ENCODE results near the gene NDUFS7.

Gene NDUFS7

GRCh38 chr19:1430246-1430645, 46.5 kb downstream of the NDUFS7 start:
- Histone ChIP-seq H3K4me3 (ENCODE audit: low read depth, low read length) (no peak overlapping the region), H3K9me3 (ENCODE audit: control insufficient read depth, insufficient read depth, low read length) (no peaks in the 10 kb centered on the region), H3K4me1 (ENCODE audit: control insufficient read depth, insufficient read depth, low read length) (no peaks in the 10 kb centered on the region), H3K27me3 (ENCODE audit: control insufficient read depth, insufficient read depth, low read length) (no peaks in the 10 kb centered on the region), H3K27ac (ENCODE audit: low read depth, low read length) (no peak overlapping the region), H3K9ac (ENCODE audit: low read depth, low read length) (no peak overlapping the region), H3K36me3 (ENCODE audit: control insufficient read depth, insufficient read depth, low read length) (peaks cover 90% of the 10 kb centered on the region)

GRCh38 chr19:1431759-1432506, 48.2 kb downstream of the NDUFS7 start:
- Histone ChIP-seq H3K36me3 (ENCODE audit: control insufficient read depth, insufficient read depth, low read length) (peaks cover 78% of the 10 kb centered on the region), H3K9ac (ENCODE audit: low read depth, low read length) (no peak overlapping the region), H3K27ac (ENCODE audit: low read depth, low read length) (no peak overlapping the region), H3K27me3 (ENCODE audit: control insufficient read depth, insufficient read depth, low read length) (no peaks in the 10 kb centered on the region), H3K4me3 (ENCODE audit: low read depth, low read length) (no peak overlapping the region), H3K4me1 (ENCODE audit: control insufficient read depth, insufficient read depth, low read length) (no peaks in the 10 kb centered on the region), H3K9me3 (ENCODE audit: control insufficient read depth, insufficient read depth, low read length) (no peaks in the 10 kb centered on the region)

GRCh38 chr19:1432507-1432887, 48.8 kb downstream of the NDUFS7 start:
- Histone ChIP-seq H3K9ac (ENCODE audit: low read depth, low read length) (no peak overlapping the region), H3K9me3 (ENCODE audit: control insufficient read depth, insufficient read depth, low read length) (no peaks in the 10 kb centered on the region), H3K36me3 (ENCODE audit: control insufficient read depth, insufficient read depth, low read length) (peaks cover 72% of the 10 kb centered on the region), H3K4me1 (ENCODE audit: control insufficient read depth, insufficient read depth, low read length) (no peaks in the 10 kb centered on the region), H3K4me3 (ENCODE audit: low read depth, low read length) (no peak overlapping the region), H3K27me3 (ENCODE audit: control insufficient read depth, insufficient read depth, low read length) (no peaks in the 10 kb centered on the region), H3K27ac (ENCODE audit: low read depth, low read length) (no peak overlapping the region)

DNA sequence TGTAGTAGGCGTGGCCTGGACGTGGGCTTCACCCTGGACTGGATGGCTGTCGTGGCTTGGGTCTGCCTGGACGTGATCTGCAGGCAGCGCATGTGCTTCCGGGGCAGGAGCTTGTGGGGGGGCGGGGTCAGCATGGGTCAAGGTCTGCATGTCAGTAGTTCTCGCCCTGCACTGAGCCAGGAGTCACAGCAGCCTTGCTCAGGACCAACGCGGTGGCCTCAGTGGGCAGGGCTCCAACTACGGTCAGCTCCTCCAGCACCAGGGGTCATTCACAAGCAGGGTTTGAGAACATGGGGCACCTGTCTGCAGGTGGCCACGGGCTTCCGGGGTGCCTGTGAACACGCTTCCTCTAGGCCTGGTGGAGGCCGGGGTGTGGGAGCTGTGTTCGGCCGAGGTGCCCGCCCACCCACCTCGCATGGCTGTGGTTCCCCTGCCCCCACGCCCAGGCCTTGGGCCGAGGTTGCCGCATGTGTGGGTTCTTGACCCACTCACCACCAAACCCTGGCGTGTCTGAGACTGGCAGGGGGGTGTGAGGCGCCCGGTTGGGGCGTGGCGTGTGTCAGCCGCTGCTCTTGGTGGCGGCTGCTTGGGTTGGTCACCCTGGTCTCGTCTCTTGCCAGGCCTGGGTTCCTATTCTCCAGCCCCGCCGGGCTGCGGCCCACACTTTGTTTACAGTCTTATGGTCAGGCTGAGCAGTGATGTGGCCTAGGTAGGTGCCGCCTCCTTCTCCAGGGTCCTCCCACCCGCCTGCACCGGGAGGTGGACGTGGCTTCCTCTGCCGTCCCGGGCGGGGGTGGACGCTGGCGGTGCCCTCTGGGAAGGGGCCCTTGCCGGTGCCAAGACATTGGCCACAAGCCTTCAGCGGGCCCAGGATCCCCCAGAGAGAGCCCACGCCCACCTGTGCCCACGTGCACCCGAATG, 49.7 kb downstream of the NDUFS7 start:
- Histone ChIP-seq H3K36me3 (ENCODE audit: control insufficient read depth, insufficient read depth, low read length) (peaks cover 63% of the 10 kb centered on the region), H3K9me3 (ENCODE audit: control insufficient read depth, insufficient read depth, low read length) (no peaks in the 10 kb centered on the region), H3K27ac (ENCODE audit: low read depth, low read length) (no peak overlapping the region), H3K4me1 (ENCODE audit: control insufficient read depth, insufficient read depth, low read length) (no peaks in the 10 kb centered on the region), H3K9ac (ENCODE audit: low read depth, low read length) (no peak overlapping the region), H3K27me3 (ENCODE audit: control insufficient read depth, insufficient read depth, low read length) (no peaks in the 10 kb centered on the region), H3K4me3 (ENCODE audit: low read depth, low read length) (no peak overlapping the region)

- Histone ChIP-seq H3K27me3 (ENCODE audit: control insufficient read depth, insufficient read depth, low read length) (no peaks in the 10 kb centered on the region), H3K4me3 (ENCODE audit: low read depth, low read length) (no peak overlapping the region), H3K36me3 (ENCODE audit: control insufficient read depth, insufficient read depth, low read length) (peaks cover 57% of the 10 kb centered on the region), H3K9me3 (ENCODE audit: control insufficient read depth, insufficient read depth, low read length) (no peaks in the 10 kb centered on the region), H3K27ac (ENCODE audit: low read depth, low read length) (no peak overlapping the region), H3K4me1 (ENCODE audit: control insufficient read depth, insufficient read depth, low read length) (no peaks in the 10 kb centered on the region), H3K9ac (ENCODE audit: low read depth, low read length) (no peak overlapping the region)
Observed at GRCh38 chr19:1434040-1434366, 50.3 kb downstream of the NDUFS7 start.

- Histone ChIP-seq H3K4me3 (ENCODE audit: low read depth, low read length) (no peak overlapping the region), H3K36me3 (ENCODE audit: control insufficient read depth, insufficient read depth, low read length) (peaks cover 54% of the 10 kb centered on the region), H3K9ac (ENCODE audit: low read depth, low read length) (no peak overlapping the region), H3K4me1 (ENCODE audit: control insufficient read depth, insufficient read depth, low read length) (0 out of 2 replicates have a peak, but pooled peaks cover 3% of the 10 kb centered on the region), H3K27ac (ENCODE audit: low read depth, low read length) (no peak overlapping the region), H3K9me3 (ENCODE audit: control insufficient read depth, insufficient read depth, low read length) (no peaks in the 10 kb centered on the region), H3K27me3 (ENCODE audit: control insufficient read depth, insufficient read depth, low read length) (no peaks in the 10 kb centered on the region)
Observed at GRCh38 chr19:1434577-1435060, 50.9 kb downstream of the NDUFS7 start.

DNA sequence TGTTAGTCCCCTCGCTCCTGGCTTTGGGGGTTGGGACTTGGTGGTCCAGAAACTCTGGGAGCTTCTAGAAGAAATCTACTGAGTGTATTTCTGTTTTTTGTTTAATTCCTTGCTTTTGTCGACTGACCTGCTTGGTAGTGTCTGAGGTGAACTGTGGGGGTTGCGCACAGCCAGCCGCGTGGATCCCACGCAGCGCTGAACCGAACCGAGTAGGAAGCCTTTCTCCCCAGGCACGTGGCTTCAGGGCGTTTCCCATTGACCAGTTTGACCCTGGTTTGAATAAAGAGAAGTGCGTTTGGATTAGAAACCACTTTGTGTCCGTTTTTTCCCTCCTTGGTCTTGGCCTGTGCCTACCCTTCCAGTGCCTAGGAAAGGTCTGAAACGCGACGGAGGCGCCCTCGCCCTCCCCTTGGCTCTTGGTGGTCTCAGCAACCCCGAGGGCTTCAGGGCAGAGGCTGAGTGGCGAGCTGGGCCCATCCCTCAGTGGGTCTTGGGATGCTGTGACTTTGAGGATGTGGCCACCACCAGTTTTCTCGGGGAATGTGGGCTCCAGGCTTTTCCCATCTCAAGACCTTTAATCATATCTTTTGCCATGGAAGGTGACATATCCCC, 51.8 kb downstream of the NDUFS7 start:
- no peaks in the 10 kb centered on the region for H3K27me3 ChIP-seq (ENCODE audit: control insufficient read depth, insufficient read depth, low read length)
- H3K36me3 ChIP-seq (ENCODE audit: control insufficient read depth, insufficient read depth, low read length) = peaks cover 55% of the 10 kb centered on the region
- no peaks in the 10 kb centered on the region for H3K9me3 ChIP-seq (ENCODE audit: control insufficient read depth, insufficient read depth, low read length)
- no peak overlapping the region for H3K4me3 ChIP-seq (ENCODE audit: low read depth, low read length)
- H3K4me1 ChIP-seq (ENCODE audit: control insufficient read depth, insufficient read depth, low read length) = 0 out of 2 replicates have a peak, but pooled peaks cover 5% of the 10 kb centered on the region
- no peak overlapping the region for H3K9ac ChIP-seq (ENCODE audit: low read depth, low read length)
- no peak overlapping the region for H3K27ac ChIP-seq (ENCODE audit: low read depth, low read length)

DNA sequence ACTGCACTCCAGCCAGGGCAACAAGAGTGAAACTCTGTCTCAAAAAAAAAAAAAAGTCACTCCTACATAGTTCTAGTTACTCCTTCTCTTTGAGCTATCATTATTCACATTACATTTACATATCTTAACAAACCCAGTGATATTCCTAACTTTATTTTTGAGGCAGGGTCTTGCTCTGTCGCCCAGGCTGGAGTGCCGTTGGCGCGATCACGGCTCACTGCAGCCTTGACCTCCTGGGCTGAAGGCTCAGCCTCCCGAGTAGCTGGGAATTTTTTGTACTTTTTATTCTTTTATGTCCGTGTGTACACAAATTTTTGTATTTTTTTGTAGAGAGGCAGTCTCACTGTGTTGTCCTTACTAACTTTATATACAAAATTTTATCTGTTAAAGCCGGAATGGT, 53.9 kb downstream of the NDUFS7 start:
- H3K9ac ChIP-seq (ENCODE audit: low read depth, low read length) = no peak overlapping the region

DNA sequence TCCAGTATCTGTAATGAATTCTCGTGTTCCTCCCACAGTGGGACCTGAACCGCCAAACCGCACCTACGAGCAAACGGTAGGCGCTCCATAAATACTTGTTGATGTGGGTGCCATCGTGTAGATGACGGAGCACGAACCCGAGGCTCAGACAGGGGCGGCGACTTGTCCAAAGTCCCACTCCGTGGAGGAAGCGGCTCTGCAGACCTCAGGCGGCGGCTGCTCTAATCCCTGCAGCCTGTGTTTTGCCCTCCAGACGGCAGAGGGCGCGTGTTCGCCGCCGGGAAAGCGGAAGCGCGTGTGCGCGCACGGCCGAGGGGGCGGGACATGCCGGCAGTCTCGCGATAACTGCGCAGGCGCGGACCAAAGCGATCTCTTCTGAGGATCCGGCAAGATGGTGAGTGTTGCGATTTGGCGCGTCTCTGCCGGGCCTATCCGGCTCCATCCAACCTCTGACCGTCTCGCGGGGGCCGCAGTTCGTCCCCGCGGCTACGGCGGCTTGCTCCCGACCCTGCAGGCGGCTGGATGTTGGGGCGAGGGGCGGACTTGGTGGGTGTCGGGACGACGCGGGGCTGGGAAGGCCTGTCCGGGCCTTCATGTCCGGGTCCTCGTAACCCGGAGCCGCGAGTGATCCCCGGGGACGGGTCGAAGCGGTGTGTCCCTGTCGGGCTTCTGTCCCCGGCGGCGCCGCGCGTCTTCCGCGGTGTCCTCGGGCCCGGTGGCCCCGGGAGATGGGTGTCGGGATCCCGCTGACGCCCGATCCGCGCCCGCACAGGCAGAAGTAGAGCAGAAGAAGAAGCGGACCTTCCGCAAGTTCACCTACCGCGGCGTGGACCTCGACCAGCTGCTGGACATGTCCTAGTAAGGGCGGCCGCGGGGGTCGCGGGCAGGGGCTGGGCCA, 54.6 kb downstream of the NDUFS7 start, which contains the start of gene RPS15:
Gene RPS15 (plus strand): TSS at position 362 of the 898 bp plus-strand sequence. CDS start 30 bp downstream, at position 392.
- Histone ChIP-seq H3K4me3 (ENCODE audit: low read depth, low read length) (peak within 1 kb of the TSS; percentile 77), H3K27me3 (ENCODE audit: control insufficient read depth, insufficient read depth, low read length) (no peaks in the 10 kb centered on the region), H3K4me1 (ENCODE audit: control insufficient read depth, insufficient read depth, low read length) (0 out of 2 replicates have a peak, but pooled peaks cover 5% of the 10 kb centered on the region), H3K36me3 (ENCODE audit: control insufficient read depth, insufficient read depth, low read length) (peaks cover 56% of the 10 kb centered on the region), H3K9me3 (ENCODE audit: control insufficient read depth, insufficient read depth, low read length) (no peaks in the 10 kb centered on the region), H3K9ac (ENCODE audit: low read depth, low read length) (peak within 1 kb of the TSS; percentile 95), H3K27ac (ENCODE audit: low read depth, low read length) (peak within 1 kb of the TSS; percentile 94)

More for the DNA sequence above, 53.9 kb downstream of the NDUFS7 start:
- peaks cover 60% of the 10 kb centered on the region for H3K36me3 ChIP-seq (ENCODE audit: control insufficient read depth, insufficient read depth, low read length)
- H3K4me3 ChIP-seq (ENCODE audit: low read depth, low read length) = peak overlapping the region; percentile 77; the same call in 1 of the 2 replicates
- H3K4me1 ChIP-seq (ENCODE audit: control insufficient read depth, insufficient read depth, low read length) = 0 out of 2 replicates have a peak, but pooled peaks cover 5% of the 10 kb centered on the region
- no peaks in the 10 kb centered on the region for H3K27me3 ChIP-seq (ENCODE audit: control insufficient read depth, insufficient read depth, low read length)
- H3K27ac ChIP-seq (ENCODE audit: low read depth, low read length) = peak overlapping the region; percentile 49
- no peaks in the 10 kb centered on the region for H3K9me3 ChIP-seq (ENCODE audit: control insufficient read depth, insufficient read depth, low read length)

- Histone ChIP-seq H3K9me3 (ENCODE audit: control insufficient read depth, insufficient read depth, low read length) (no peaks in the 10 kb centered on the region), H3K9ac (ENCODE audit: low read depth, low read length) (peak overlapping the region; percentile 95), H3K27me3 (ENCODE audit: control insufficient read depth, insufficient read depth, low read length) (no peaks in the 10 kb centered on the region), H3K27ac (ENCODE audit: low read depth, low read length) (peak overlapping the region; percentile 94), H3K4me1 (ENCODE audit: control insufficient read depth, insufficient read depth, low read length) (0 out of 2 replicates have a peak, but pooled peaks cover 5% of the 10 kb centered on the region), H3K36me3 (ENCODE audit: control insufficient read depth, insufficient read depth, low read length) (peaks cover 51% of the 10 kb centered on the region), H3K4me3 (ENCODE audit: low read depth, low read length) (peak overlapping the region; percentile 77)
Observed at GRCh38 chr19:1438933-1439354, 55.2 kb downstream of the NDUFS7 start.

Measured in HUES48 (cell line).